ENCODE results near the gene IPP. TPM values are rescaled to one million over a fixed set of nuclear protein-coding genes. Genes with fewer than 3 reads are reported as not detected.

The IPP gene
- total and polyA plus RNA-seq, 2 of the 8 experiments (the other 6 are each of a cell fraction or from before 2014, with no cell fraction given) = 1.4 to 5.6 TPM

GRCh38 chr1:45775794-45776193, 25.3 kb upstream of the IPP start (continued):
- TF ChIP-seq CHD7 (IDR thresholded peaks at IDR 0.05; ENCODE audit: insufficient replicate concordance, low read length) (no peak), TCF12 (IDR thresholded peaks at IDR 0.05; ENCODE audit: low read depth, low read length) (no peak), RFX5 (IDR thresholded peaks at IDR 0.05; ENCODE audit: borderline replicate concordance, low read depth, low read length) (no peak), FOSL1 (IDR thresholded peaks at IDR 0.05; ENCODE audit: insufficient read depth, low read depth, low read length) (no peak)
